SH-SY5Y (cell line): Measurements from ENCODE around the gene BTRC.

Experiments used
- GATA2 ChIP-seq: IDR thresholded peaks from 2 replicates; pipeline ENCODE4 v1.6.1; 2011; ENCODE audit warnings: mild to moderate bottlenecking, low read depth, low read length
- GATA3 ChIP-seq: IDR thresholded peaks from 2 replicates; pipeline ENCODE4 v1.6.1; 2011; ENCODE audit warnings: low read depth, mild to moderate bottlenecking, low read length, moderate library complexity

Gene BTRC

DNA sequence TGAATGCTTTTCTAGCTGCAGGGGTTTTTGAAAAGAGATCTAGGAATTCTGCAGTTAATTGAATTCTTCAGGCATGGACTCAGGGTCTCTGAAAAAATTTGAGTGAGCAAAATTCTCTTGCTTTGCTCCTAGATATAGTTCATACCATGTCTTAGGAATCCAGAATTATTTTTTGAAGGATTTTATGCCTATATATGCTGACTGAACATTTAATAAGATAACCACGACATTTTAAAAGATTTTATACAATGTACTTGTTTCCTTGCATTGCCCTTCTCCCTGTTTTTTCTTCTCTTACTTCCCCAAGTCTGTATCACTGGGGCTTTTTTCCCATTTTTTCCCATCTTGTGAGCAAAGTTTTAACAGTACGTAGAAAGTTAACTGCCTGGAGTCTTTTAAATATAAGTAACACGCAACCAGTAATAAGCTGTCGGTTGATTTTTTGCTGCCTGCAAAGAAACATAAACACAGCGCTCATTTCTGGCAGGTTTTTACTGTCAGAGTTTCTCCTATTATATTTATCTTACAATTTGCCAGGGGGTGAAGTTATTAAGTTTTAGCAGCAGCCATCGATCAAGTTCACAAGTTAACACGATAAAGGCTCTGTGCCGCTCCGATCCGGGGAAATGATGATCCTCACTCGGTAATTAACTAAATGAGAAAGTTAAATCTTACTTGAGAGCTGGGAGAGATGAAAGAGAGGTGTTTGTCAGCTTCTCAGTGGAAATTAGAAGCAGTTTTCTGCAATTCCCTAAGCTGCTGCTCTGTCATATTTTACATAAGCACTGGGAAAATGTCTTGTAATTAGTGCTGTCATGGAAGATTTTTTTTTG, 153.1 kb downstream of the BTRC start:
- no peak for TF ChIP-seq GATA3
- TF ChIP-seq GATA2 = no peak

DNA sequence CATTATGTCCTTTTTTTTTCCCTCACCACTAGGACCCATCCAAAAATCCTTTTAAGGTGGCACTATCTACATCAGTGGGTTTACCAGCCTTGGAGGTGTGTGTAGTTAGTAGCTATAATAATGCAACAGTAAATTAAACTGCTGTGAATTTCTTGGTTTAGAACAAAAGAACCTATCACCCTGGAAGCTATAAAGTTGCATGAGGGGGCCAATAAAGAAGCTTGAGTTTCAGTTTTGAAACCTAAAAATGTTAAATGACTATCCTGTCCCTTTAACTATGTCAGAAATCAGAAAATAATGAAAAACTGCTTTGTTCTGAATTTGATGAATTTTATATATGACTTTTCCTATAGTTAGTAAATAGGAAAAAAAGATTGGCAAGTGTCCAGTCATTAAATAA, 153.9 kb downstream of the BTRC start:
- no peak for TF ChIP-seq GATA3
- no peak for TF ChIP-seq GATA2

- TF ChIP-seq GATA3 (no peak), GATA2 (no peak)
These were observed 158.0 kb downstream of the BTRC start for GRCh38 chr10:101511938-101512337.

GRCh38 chr10:101512738-101513137, 158.8 kb downstream of the BTRC start:
- TF ChIP-seq GATA3 (no peak), GATA2 (no peak)

- TF ChIP-seq GATA3 = no peak
- no peak for TF ChIP-seq GATA2
These were observed 159.8 kb downstream of the BTRC start for GRCh38 chr10:101513733-101514132.

DNA sequence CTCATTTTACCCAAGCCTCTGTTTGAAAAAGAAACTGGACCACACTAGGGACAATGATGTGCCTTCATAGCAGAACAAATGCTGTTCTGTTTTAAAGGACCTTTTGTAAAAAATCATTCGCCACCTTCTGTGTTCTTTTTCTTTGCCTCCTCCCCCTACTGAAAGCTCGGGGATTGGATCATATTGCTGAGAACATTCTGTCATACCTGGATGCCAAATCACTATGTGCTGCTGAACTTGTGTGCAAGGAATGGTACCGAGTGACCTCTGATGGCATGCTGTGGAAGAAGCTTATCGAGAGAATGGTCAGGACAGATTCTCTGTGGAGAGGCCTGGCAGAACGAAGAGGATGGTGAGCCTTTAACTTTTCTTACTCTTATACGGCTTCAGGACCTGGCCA, 171.9 kb downstream of the BTRC start:
- TF ChIP-seq GATA2 (no peak), GATA3 (no peak)

GRCh38 chr10:101529207-101529606, 175.2 kb downstream of the BTRC start:
- TF ChIP-seq GATA2 = no peak
- no peak for TF ChIP-seq GATA3

GRCh38 chr10:101529725-101530553, 176.0 kb downstream of the BTRC start:
- TF ChIP-seq GATA3 (no peak), GATA2 (no peak)

DNA sequence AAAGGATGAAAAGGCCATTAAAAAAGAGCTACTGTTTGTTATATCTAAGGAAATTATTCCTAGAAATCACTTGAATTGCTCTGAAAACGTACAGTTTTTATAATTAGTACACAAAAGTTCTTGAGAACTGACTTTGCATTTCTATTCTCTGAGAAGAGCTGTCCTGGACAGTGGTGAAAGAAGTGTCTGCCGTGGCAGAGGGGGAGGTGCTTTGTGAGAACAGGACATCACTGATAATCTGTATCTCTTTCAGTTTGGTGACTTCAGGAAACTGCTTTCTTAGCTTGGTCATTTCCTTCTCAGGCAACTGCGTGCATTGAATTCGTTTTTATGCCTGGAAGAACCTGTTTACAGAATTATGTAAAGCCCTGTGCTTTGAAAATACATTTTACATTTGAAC, 182.0 kb downstream of the BTRC start:
- TF ChIP-seq GATA2 = no peak
- TF ChIP-seq GATA3 = no peak

DNA sequence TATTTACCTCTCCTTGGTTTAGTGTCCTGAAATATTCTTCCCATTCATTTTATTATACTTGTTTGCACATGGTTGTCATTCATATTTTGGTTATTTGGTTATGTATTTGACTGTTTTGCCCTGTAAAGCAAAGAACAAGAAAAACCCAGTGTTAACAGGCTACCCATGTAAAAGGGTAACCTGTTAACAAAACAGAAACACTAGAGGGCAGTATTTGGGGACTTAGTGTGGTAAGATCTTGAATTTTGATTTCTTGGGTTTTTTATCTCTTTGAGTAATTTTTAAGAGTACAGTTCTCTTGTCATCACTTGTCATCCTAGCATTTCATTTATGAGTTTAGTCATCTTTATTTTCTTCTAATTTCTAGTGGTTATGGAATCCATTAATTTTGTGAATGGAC, 182.8 kb downstream of the BTRC start:
- TF ChIP-seq GATA2 = no peak
- no peak for TF ChIP-seq GATA3

- TF ChIP-seq GATA3 (no peak), GATA2 (no peak)
These were observed 184.5 kb downstream of the BTRC start for GRCh38 chr10:101538446-101538845.

DNA sequence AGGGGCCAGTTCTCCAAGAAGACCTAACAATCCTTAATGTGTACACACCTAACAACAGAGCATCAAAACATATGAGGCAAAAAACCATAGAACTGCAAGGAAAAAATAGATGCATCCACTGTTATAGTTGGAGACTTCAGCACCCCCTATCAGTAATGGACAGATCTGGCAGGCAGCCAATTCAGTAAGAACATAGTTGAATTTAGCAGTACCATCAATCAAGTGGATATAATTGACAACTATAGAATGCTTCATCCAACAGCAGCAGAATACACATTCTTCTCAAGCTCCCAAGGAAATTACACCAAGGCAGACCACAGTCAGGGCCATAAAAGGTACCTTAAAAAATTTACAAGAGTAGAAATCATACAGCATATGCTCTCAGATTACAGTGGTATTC, 191.9 kb downstream of the BTRC start:
- TF ChIP-seq GATA3 = no peak
- no peak for TF ChIP-seq GATA2

GRCh38 chr10:101550965-101551364, 197.0 kb downstream of the BTRC start:
- TF ChIP-seq GATA3 (no peak), GATA2 (no peak)

DNA sequence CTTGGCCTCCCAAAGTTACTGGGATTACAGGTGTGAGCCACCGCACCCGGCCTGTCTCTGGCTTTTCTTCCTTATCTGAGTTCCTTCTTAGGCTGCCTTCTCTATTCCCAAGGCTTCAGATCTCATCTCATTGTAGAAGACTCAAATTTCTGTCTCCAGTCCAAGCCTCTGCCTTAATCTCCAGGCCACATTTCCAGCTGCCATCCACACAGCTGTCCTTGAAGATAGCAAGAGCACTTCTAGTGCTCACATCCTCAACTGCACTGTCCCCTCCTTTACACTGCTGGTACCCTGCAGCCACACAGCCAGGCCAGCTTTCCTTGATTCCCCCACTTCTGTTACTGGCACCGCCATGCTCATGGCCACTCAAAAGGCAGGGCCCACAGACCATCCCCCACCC, 198.5 kb downstream of the BTRC start:
- TF ChIP-seq GATA3 (no peak), GATA2 (no peak)

DNA sequence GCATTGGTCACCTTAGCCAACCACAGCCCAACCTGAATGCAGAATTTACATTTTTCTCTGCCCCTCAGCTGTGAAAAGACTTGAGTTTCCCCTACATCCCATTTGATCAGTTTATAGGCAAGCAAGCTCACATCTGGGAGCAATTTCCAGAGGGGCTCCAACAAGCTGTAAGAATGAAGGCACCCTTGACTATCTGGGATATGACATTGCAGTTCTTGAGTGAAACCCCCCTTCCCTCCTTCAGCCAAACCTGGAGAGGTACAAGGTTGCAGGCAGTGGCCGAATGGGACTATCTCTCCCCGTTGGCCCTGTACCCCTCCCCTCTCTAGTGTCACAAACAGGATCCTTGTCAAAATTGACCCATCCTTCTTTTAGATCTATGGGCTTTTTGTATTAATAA, 203.6 kb downstream of the BTRC start:
- no peak for TF ChIP-seq GATA2
- no peak for TF ChIP-seq GATA3
